GM13977 (cell line): ENCODE results near the gene MEFV.

Experiments used
- DNase-seq: peaks from one replicate; pipeline ENCODE4 v3.0.0; 2012; ENCODE audit warnings: low spot score
- in situ Hi-C: fragments of 300-500 bp; cut with MboI; formaldehyde crosslinking; loops from one replicate; pipeline ENCODE4 v1.12.0; 2022; ENCODE audit warnings: low sequenced_read_pairs, low pct_unique_long_range_greater_than_20kb, mixed read lengths, inconsistent platforms; ENCODE audit not compliant: unreplicated experiment
- TF ChIP-seq, protein P1 (sequence below): IDR thresholded peaks from 2 replicates; pipeline ENCODE4 v1.5.1; 2012; ENCODE audit warnings: mild to moderate bottlenecking, control low read depth; ENCODE audit not compliant: insufficient read depth; ENCODE audit errors: extremely low read depth, missing control alignments

Gene MEFV

DNA sequence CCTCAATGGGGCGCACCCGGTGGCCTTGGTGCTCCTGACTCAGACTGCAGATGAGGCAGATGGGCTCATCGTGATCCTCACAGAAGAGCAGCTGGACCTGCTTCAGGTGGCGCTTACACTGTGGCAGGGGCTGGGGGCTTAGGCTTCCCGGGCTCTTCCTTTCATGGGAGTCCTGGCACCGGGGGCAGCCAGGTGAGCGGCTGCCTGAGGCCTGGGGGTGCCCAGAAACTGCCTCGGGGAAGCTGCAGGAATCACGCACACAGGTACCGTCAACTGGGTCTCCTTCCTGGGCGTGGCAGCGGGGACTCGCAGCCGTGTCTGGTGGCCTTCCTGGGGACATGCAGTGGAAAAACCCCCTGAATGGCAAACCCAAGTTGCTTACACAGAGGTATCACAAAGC, 7.0 kb downstream of the MEFV start:
- TF ChIP-seq, protein P1, sequence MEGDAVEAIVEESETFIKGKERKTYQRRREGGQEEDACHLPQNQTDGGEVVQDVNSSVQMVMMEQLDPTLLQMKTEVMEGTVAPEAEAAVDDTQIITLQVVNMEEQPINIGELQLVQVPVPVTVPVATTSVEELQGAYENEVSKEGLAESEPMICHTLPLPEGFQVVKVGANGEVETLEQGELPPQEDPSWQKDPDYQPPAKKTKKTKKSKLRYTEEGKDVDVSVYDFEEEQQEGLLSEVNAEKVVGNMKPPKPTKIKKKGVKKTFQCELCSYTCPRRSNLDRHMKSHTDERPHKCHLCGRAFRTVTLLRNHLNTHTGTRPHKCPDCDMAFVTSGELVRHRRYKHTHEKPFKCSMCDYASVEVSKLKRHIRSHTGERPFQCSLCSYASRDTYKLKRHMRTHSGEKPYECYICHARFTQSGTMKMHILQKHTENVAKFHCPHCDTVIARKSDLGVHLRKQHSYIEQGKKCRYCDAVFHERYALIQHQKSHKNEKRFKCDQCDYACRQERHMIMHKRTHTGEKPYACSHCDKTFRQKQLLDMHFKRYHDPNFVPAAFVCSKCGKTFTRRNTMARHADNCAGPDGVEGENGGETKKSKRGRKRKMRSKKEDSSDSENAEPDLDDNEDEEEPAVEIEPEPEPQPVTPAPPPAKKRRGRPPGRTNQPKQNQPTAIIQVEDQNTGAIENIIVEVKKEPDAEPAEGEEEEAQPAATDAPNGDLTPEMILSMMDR = no peak

DNA sequence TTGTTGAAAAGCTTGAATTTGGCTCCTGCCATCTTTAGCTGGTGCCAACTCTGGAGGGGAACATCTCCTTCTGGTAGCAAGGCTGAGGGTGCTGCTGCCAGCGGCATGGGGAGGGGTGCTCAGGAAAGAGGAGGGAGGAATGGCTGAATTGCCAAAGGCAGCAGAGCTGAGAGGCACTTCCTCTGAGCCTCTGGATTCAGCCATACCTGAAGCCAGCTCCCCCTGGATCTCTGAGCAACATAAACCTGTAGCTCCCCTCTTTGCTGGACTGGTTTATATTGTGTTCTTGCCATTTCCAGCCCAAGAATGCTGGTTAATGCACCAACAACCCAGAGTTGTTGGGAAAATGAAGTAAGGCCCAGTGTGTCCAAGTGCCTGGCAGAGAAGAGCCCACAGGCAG, 7.4 kb downstream of the MEFV start:
- no peak for DNase-seq
- in situ Hi-C loops = no loop called here
- TF ChIP-seq, protein P1 = no peak

More for the DNA sequence above, 7.0 kb downstream of the MEFV start:
- no peak for DNase-seq
- in situ Hi-C loops = no loop called here

DNA sequence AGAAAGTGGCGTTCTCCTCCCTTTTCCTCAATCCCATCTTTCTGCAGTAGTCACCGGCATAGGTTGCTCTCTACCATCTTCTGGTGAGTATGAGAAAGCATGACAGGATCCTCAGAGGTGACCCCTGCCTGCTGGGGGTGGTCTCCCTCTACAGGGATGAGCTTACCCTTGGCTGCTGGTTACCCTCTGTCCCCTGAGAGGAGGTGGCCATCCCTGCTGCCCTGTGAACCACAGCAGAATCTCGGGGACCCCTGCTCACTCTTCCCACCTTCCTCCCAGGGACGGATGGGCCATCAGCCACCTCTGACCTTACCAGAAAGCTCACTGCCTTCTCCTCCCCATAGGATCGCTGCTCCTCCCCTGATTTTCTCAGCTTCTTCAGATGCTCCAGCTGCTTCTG, 7.8 kb downstream of the MEFV start:
- in situ Hi-C loops = no loop called here
- DNase-seq = no peak
- TF ChIP-seq, protein P1 = no peak

DNA sequence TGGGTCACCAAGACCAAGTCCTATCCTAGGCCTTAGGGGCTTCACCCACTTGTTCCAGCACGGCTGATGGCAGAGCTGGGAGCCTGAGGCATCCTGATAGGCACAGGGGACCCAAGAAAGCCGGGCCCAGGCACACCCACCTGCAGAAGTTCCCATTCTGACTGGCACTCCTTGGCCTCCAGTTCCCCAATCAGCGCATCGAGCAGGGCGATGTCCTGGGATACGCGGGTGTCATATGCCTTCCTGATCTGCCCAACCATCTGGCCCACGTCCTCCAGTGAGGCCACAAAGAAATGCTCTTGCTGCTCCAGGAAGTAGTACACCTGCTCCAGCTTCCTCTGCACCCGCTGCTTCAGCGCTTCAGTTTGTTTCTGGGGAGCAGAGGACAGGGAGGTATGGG, 9.6 kb downstream of the MEFV start:
- TF ChIP-seq, protein P1 = no peak
- DNase-seq = no peak
- in situ Hi-C loops = no loop called here

DNA sequence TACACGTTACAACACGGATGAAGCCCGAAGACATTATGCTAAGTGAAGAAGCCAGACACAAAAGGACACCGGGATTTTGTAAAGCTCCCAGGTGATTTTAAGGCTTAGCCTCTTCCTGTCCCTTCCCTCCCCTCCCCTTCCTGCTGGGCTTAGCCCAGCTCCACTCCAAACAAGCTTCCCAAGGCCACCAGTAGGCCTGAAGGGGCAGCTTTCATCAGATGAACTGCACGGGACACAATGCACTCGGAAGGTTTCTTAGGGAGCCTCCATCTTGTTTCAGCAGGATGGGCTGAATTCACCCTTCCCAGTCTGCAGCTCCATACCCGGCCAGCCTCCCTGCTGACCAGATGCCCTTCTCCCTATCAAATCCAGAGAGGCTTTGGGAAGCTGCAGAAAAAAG, 10.4 kb downstream of the MEFV start:
- DNase-seq = no peak
- in situ Hi-C loops = no loop called here
- TF ChIP-seq, protein P1 = no peak

DNA sequence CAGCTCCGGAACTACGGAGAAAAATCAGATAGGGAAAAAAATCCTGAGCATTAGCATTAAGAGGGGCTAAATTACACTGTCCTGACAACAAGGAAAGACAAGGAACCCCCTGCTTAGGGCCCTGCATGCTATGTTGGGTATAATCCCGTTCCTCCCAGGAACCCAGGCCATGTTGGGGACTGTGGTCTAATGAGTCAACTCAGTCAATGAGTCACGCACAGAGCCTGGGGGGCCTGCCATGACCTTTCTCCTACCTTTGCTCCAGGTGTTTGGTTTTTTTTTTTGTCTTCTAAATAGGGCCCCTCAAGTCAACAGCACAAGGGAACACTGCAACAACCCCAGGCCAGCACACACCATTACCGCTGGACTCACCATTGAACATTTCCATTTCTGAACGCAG, 12.6 kb downstream of the MEFV start:
- in situ Hi-C loops = no loop called here
- TF ChIP-seq, protein P1 = no peak
- no peak for DNase-seq

DNA sequence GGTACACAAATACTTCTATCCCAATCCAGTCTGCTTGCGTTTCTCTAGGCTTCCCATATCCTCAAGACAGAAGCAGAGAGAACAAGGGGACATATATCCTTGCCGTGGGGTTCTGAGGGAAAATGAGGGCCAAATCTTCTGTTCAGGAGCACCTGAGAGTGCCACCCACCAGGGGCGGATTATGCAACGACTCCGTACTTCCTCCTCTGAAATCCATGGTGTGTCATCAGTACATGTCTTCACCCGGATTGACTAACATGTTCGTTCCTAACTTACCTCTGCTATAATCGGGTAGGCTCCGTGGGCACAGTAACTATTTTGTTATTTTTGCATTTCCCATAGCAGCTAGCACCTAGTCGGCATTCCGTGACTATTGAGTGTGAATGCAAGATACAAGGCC, 13.7 kb downstream of the MEFV start:
- TF ChIP-seq, protein P1 = no peak
- no peak for DNase-seq
- in situ Hi-C loops = no loop called here
